Peyer's patch (tissue), 4 donors: ENCODE data around the gene CNTNAP2. TPM values are rescaled to one million over a fixed set of nuclear protein-coding genes. Genes with fewer than 3 reads are reported as not detected.

Experiments used
- DNase-seq, 3 donors: peaks; one replicate each; pipeline ENCODE4 v3.0.0-alpha.2; 2017 to 2019
- H3K27ac ChIP-seq, 4 donors: fragments of 200-600 bp; sonication (generic); one replicate each; pipeline ENCODE4 v1.5.1; 2016 to 2019
- H3K27me3 ChIP-seq, 2 donors: fragments of 200-600 bp; sonication (generic); one replicate each; pipeline ENCODE4 v1.5.1; 2019
- H3K36me3 ChIP-seq, 3 donors: fragments of 200-600 bp; sonication (generic); one replicate each; pipeline ENCODE4 v1.5.1; 2016 to 2019
- H3K4me1 ChIP-seq, 4 donors: fragments of 200-600 bp; sonication (generic); one replicate each; pipeline ENCODE4 v1.5.1; 2016 to 2019
- H3K4me3 ChIP-seq, 4 donors: fragments of 200-600 bp; sonication (generic); 1 replicate in 3 of 4; 2 replicates in 1 of 4; pipeline ENCODE4 v1.5.1; 2016 to 2019; ENCODE audit warnings: mild to moderate bottlenecking in 1 of 4
- H3K9me3 ChIP-seq, 4 donors: fragments of 200-600 bp; sonication (generic); one replicate each; pipeline ENCODE4 v1.5.1; 2016 to 2019; ENCODE audit warnings: mild to moderate bottlenecking in 1 of 4
- CTCF ChIP-seq, 6 experiments: fragments of 450-650 bp in 4 of 6; fragments of 200-600 bp in 2 of 6; sonication (generic) in 1 of 6; IDR thresholded peaks; one replicate each; pipeline ENCODE4 v1.5.1; 2017 to 2019; ENCODE audit warnings: antibody characterized with exemption in 6 of 6, mild to moderate bottlenecking in 3 of 6, moderate library complexity in 1 of 6
- POLR2A ChIP-seq, 2 donors: fragments of 450-650 bp; IDR thresholded peaks; one replicate each; pipeline ENCODE4 v1.5.1; 2017; ENCODE audit warnings: antibody characterized with exemption in 2 of 2, mild to moderate bottlenecking in 2 of 2, moderate library complexity in 2 of 2
- total RNA-seq, 4 donors: library from RNA; depleted of rRNA; stranded (reverse); fragments of >200 nt; gene quantifications; one replicate each; pipeline ENCODE4 v1.1.0, GENCODE V29; 2016

Gene CNTNAP2
- total RNA-seq, 4 donors from 2014 or later, result 1.5 to 4.9 (median 3.6) TPM

DNA sequence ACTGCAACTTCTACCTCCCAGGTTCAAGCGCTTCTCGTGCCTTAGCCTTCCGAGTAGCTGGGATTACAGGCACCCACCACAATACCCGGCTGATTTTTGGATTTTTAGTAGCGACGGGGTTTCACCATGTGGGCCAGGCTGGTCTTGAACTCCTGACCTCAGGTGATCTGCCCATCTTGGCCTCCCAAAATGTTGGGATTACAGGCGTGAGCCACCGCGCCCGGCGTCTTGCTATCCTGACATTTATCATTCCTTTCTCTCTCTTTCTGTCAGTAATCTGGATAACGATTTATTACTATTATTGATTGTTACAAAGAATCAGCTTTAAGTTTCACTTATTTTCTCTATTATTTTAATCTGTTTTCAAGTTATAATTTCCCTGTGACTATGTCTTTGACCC, 548.4 kb downstream of the CNTNAP2 start:
- Histone ChIP-seq H3K9me3 (peaks cover 0 to 8% (median 0%) of the 10 kb centered on the region in 4 donors), H3K27me3 (no peaks in the 10 kb centered on the region), H3K27ac (no peak overlapping the region), H3K4me1 (no peaks in the 10 kb centered on the region), H3K4me3 (no peak overlapping the region), H3K36me3 (no peaks in the 10 kb centered on the region)
- no peak for DNase-seq
- TF ChIP-seq POLR2A (IDR thresholded peaks at IDR 0.05), result no peak
- TF ChIP-seq CTCF (IDR thresholded peaks at IDR 0.05), result no peak

DNA sequence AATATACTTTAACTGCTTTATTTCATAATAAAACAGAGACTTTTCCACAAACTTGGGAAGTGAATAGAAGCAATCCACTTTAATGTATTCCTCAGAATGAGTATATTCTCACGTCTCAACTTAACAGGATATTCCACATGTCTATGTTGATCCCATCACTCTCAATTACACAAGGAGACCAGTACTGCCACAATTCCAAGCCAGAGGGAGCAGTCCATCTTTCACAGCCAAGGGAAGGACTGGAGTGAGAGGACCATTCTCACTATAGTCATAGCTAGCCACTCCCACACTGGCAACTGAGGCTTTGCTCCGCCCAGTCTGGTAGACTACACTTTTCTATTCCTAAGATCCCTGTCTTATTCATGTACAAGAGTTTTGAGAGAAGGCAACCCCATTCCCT, 553.9 kb downstream of the CNTNAP2 start:
- no peak for TF ChIP-seq POLR2A (IDR thresholded peaks at IDR 0.05)
- no peak for TF ChIP-seq CTCF (IDR thresholded peaks at IDR 0.05)
- Histone ChIP-seq H3K27ac (no peak overlapping the region), H3K36me3 (no peaks in the 10 kb centered on the region), H3K9me3 (no peaks in the 10 kb centered on the region), H3K4me1 (no peaks in the 10 kb centered on the region), H3K27me3 (no peaks in the 10 kb centered on the region), H3K4me3 (no peak overlapping the region)
- no peak for DNase-seq

- Histone ChIP-seq H3K4me3 (no peak overlapping the region), H3K9me3 (no peaks in the 10 kb centered on the region), H3K27me3 (no peaks in the 10 kb centered on the region), H3K27ac (no peak overlapping the region), H3K36me3 (no peaks in the 10 kb centered on the region), H3K4me1 (no peaks in the 10 kb centered on the region)
- no peak for TF ChIP-seq CTCF (IDR thresholded peaks at IDR 0.05)
- no peak for TF ChIP-seq POLR2A (IDR thresholded peaks at IDR 0.05)
- no peak for DNase-seq
These were observed 564.9 kb downstream of the CNTNAP2 start for GRCh38 chr7:146681487-146681886.

DNA sequence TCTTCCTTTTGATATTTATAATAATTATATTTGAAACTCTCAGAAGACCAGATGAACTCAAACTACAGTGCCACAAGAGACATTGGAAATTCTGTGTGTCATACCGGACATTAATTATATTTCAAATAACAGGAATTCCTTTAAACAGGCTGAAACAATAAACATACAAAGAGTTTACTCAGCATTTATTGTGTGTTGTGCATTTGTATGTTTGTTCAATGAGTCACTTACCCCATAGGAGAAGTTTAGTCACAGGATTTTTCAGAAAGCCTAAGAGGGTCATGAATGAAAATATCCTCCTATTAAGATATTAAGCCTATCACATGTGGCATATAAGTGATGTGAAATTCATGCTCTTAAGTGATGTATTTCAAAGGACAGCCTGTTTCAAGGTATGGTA, 566.8 kb downstream of the CNTNAP2 start:
- no peak for TF ChIP-seq CTCF (IDR thresholded peaks at IDR 0.05)
- TF ChIP-seq POLR2A (IDR thresholded peaks at IDR 0.05), result no peak
- DNase-seq, result no peak
- no peak overlapping the region for H3K27ac ChIP-seq
- H3K27me3 ChIP-seq, result no peaks in the 10 kb centered on the region
- H3K4me3 ChIP-seq, result no peak overlapping the region
- H3K9me3 ChIP-seq, result no peaks in the 10 kb centered on the region
- H3K4me1 ChIP-seq, result no peaks in the 10 kb centered on the region
- no peaks in the 10 kb centered on the region for H3K36me3 ChIP-seq

GRCh38 chr7:146690987-146691386, 574.4 kb downstream of the CNTNAP2 start:
- no peak for DNase-seq
- no peak overlapping the region for H3K4me3 ChIP-seq
- no peaks in the 10 kb centered on the region for H3K4me1 ChIP-seq
- TF ChIP-seq POLR2A (IDR thresholded peaks at IDR 0.05) (no peak), CTCF (IDR thresholded peaks at IDR 0.05) (no peak)
- no peak overlapping the region for H3K27ac ChIP-seq
- no peaks in the 10 kb centered on the region for H3K9me3 ChIP-seq
- H3K27me3 ChIP-seq, result no peaks in the 10 kb centered on the region
- no peaks in the 10 kb centered on the region for H3K36me3 ChIP-seq

GRCh38 chr7:146698995-146699610, 582.5 kb downstream of the CNTNAP2 start:
- H3K36me3 ChIP-seq, result no peaks in the 10 kb centered on the region
- no peak overlapping the region for H3K4me3 ChIP-seq
- H3K27ac ChIP-seq, result no peak overlapping the region
- TF ChIP-seq CTCF (IDR thresholded peaks at IDR 0.05) (no peak), POLR2A (IDR thresholded peaks at IDR 0.05) (no peak)
- H3K4me1 ChIP-seq, result no peaks in the 10 kb centered on the region
- H3K9me3 ChIP-seq, result no peaks in the 10 kb centered on the region
- no peak for DNase-seq
- no peaks in the 10 kb centered on the region for H3K27me3 ChIP-seq
